ENCODE data around the gene WDR90. TPM values are rescaled to one million over a fixed set of nuclear protein-coding genes. Genes with fewer than 3 reads are reported as not detected.

The WDR90 gene
- total RNA-seq, 1 experiment from 2014 or later = 68.2 TPM

DNA sequence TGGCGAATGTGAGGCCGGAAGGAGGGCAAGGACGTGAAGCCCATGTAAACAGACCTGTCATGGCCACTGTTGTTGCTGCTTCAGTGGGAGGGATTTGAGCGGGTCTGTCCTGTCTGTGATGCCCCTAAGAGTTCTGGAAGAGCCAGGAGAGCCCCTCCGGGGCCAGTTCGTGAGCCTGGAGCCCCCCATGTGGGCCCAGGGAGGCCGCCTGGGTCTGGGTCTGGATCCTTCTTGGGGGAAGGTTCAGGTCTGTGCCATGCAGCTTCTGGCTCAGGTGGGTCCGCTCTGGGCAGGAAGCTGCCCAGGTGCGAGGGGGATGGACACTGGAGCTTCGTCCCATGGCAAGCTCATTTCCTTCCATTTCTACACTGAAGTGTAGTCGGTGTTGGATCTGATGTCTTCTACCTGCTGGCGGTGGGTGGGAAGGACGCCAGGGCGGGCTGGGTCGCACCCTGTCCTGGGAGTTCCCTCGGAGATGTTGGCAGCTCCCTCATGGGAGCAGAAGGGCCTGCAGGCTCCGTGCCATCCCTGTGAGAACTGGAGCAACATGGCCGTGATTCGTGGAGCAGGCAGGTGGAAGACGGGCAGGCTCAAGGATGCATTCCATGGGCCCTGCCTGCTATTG lies 29.6 kb upstream of the WDR90 start:
- H3K9ac ChIP-seq (ENCODE audit: extremely low read depth, insufficient read length, low read length) = no peak overlapping the region
- no CpG with 5 or more reads among the region's 20 CpGs for WGBS (ENCODE audit: extremely low coverage, insufficient read length, low lambda C conversion rate)
- TF ChIP-seq, protein P1, sequence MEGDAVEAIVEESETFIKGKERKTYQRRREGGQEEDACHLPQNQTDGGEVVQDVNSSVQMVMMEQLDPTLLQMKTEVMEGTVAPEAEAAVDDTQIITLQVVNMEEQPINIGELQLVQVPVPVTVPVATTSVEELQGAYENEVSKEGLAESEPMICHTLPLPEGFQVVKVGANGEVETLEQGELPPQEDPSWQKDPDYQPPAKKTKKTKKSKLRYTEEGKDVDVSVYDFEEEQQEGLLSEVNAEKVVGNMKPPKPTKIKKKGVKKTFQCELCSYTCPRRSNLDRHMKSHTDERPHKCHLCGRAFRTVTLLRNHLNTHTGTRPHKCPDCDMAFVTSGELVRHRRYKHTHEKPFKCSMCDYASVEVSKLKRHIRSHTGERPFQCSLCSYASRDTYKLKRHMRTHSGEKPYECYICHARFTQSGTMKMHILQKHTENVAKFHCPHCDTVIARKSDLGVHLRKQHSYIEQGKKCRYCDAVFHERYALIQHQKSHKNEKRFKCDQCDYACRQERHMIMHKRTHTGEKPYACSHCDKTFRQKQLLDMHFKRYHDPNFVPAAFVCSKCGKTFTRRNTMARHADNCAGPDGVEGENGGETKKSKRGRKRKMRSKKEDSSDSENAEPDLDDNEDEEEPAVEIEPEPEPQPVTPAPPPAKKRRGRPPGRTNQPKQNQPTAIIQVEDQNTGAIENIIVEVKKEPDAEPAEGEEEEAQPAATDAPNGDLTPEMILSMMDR (conservative IDR thresholded peaks at IDR 0.05) = no peak
- H4K91ac ChIP-seq (ENCODE audit: insufficient read length, low read depth, low read length) = no peak overlapping the region
- no peak overlapping the region for H3K4ac ChIP-seq (ENCODE audit: low read depth, low read length)
- no peaks in the 10 kb centered on the region; the same call in 1 of the 2 replicates for H3K4me1 ChIP-seq (ENCODE audit: insufficient read depth, low read length)
- no peak overlapping the region for H3K14ac ChIP-seq (ENCODE audit: insufficient read depth, low read length)
- no peaks in the 10 kb centered on the region for H3K79me2 ChIP-seq (ENCODE audit: insufficient read depth, low read length)
- no peak overlapping the region for H2BK15ac ChIP-seq (ENCODE audit: low read depth, low read length)
- no peaks in the 10 kb centered on the region for H3K27me3 ChIP-seq (ENCODE audit: insufficient read depth, low read length)
- H3K23me2 ChIP-seq (ENCODE audit: insufficient read length, low read depth, low read length, poor library complexity, severe bottlenecking) = no peaks in the 10 kb centered on the region
- no peak overlapping the region for H2BK120ac ChIP-seq (ENCODE audit: low read depth, low read length, poor library complexity, severe bottlenecking)
- no peaks in the 10 kb centered on the region for H3K79me1 ChIP-seq (ENCODE audit: insufficient read depth, low read depth, low read length, poor library complexity, severe bottlenecking)
- Mint-ChIP-seq H3K4me3 (no peak overlapping the region), H3K27ac (no peak overlapping the region), H3K36me3 (ENCODE audit: insufficient read depth in 1 of 3, low read depth in 3 of 3) (peaks cover 0 to 8% (median 3%) of the 10 kb centered on the region in 3 experiments; a peak in 4 of 7 replicates), H3K27me3 (ENCODE audit: low read depth) (no peaks in the 10 kb centered on the region), H3K4me1 (peaks cover 15 to 26% of the 10 kb centered on the region in 2 experiments), H3K9me3 (no peaks in the 10 kb centered on the region)
- H2BK20ac ChIP-seq (ENCODE audit: low read depth, low read length, poor library complexity, severe bottlenecking) = no peak overlapping the region
- H4K20me1 ChIP-seq (ENCODE audit: control insufficient read depth, insufficient read depth, insufficient read length) = no peaks in the 10 kb centered on the region
- no peak overlapping the region for H4K5ac ChIP-seq (ENCODE audit: insufficient read length, low read depth, low read length)
- no peaks in the 10 kb centered on the region for H3K9me3 ChIP-seq (ENCODE audit: control insufficient read depth, low read depth, low read length)
- no peak overlapping the region for H3K27ac ChIP-seq (ENCODE audit: insufficient read length, low read depth, low read length)
- no peak overlapping the region for H2BK5ac ChIP-seq (ENCODE audit: insufficient read length, low read length)
- H3K18ac ChIP-seq (ENCODE audit: insufficient read length, low read depth, low read length) = no peak overlapping the region
- no peak overlapping the region for H2AK5ac ChIP-seq (ENCODE audit: insufficient read length, low read length)
- no peak overlapping the region for H2AFZ ChIP-seq (ENCODE audit: low read length)
- DNase-seq = no peak
- no peak overlapping the region for H2BK12ac ChIP-seq (ENCODE audit: insufficient read length, low read depth, low read length)
- no peak overlapping the region for H3K4me2 ChIP-seq (ENCODE audit: insufficient read depth, insufficient read length, low read length)
- H3K56ac ChIP-seq (ENCODE audit: insufficient read length, low read depth, low read length) = no peak overlapping the region
- no peak overlapping the region for H3K23ac ChIP-seq (ENCODE audit: insufficient read length, low read depth, low read length)
- H3T11ph ChIP-seq (ENCODE audit: low read length) = no peak overlapping the region
- no peak overlapping the region for H4K8ac ChIP-seq (replicated peaks; ENCODE audit: insufficient read length, low read depth, low read length)
